NCI-H446 (cell line): Measurements from ENCODE around the gene DNAJC7.
"Not testable (repeated sequence)": the region's sequence is repeated elsewhere in the genome, so short reads cannot be mapped to it uniquely, and the experiment has no call there.

Experiments used
- DNase-seq, 2 experiments: peaks; one replicate each; lab custom pipeline; 2025; lab: John Stamatoyannopoulos, UW

Gene DNAJC7

GRCh38 chr17:42040818-42041217 lies 23.6 kb upstream of the DNAJC7 start:
- DNase-seq = no peak

- no peak for DNase-seq
Observed at GRCh38 chr17:42039794-42040763, 22.8 kb upstream of the DNAJC7 start.

GRCh38 chr17:42038221-42038973 lies 21.2 kb upstream of the DNAJC7 start:
- no peak for DNase-seq

- DNase-seq = no peak
Observed at GRCh38 chr17:42034059-42034458, 16.8 kb upstream of the DNAJC7 start.

- no peak for DNase-seq
Observed at GRCh38 chr17:42031584-42031983, 14.3 kb upstream of the DNAJC7 start.

GRCh38 chr17:42028791-42029127 lies 11.5 kb upstream of the DNAJC7 start:
- no peak for DNase-seq

- DNase-seq = no peak
Observed at GRCh38 chr17:42027961-42028790, 10.9 kb upstream of the DNAJC7 start.

- DNase-seq = no peak
Observed at GRCh38 chr17:42027590-42027889, 10.3 kb upstream of the DNAJC7 start.

GRCh38 chr17:42026857-42027589 lies 9.8 kb upstream of the DNAJC7 start:
- DNase-seq = no peak

- DNase-seq = no peak
Observed at GRCh38 chr17:42025936-42026335, 8.7 kb upstream of the DNAJC7 start.

GRCh38 chr17:42025191-42025579 lies 7.9 kb upstream of the DNAJC7 start:
- DNase-seq = no peak

- DNase-seq = no peak
Observed at GRCh38 chr17:42023524-42024349, 6.5 kb upstream of the DNAJC7 start.

GRCh38 chr17:42020845-42021244 lies 3.6 kb upstream of the DNAJC7 start:
- DNase-seq = not testable (repeated sequence)

- DNase-seq = peak; percentile 79 to 90
Observed at GRCh38 chr17:42019509-42020404, 2.5 kb upstream of the DNAJC7 start, which contains the start of gene NKIRAS2. TSS of gene NKIRAS2 (plus strand) at chr17:42020090. CDS start at chr17:42021578, 1,488 bp downstream.

GRCh38 chr17:42018988-42019387 lies 1.7 kb upstream of the DNAJC7 start:
- no peak for DNase-seq

GRCh38 chr17:42018339-42018738 lies 1.1 kb upstream of the DNAJC7 start:
- DNase-seq = no peak

GRCh38 chr17:42017866-42018200 lies 594 bp upstream of the DNAJC7 start:
- no peak for DNase-seq

GRCh38 chr17:42016411-42016831 lies 818 bp downstream of the DNAJC7 start:
- DNase-seq = no peak

- not testable (repeated sequence) for DNase-seq
Observed at GRCh38 chr17:42013740-42014139, 3.5 kb downstream of the DNAJC7 start.

GRCh38 chr17:42012363-42012762 lies 4.9 kb downstream of the DNAJC7 start:
- not testable (repeated sequence) for DNase-seq
